ENCODE results near the gene TAF1A. TPM values are rescaled to one million over a fixed set of nuclear protein-coding genes. Genes with fewer than 3 reads are reported as not detected.

The TAF1A gene
- total RNA-seq, 1 experiment from 2014 or later, result 38.2 TPM

GRCh38 chr1:222601257-222601656 is 11.5 kb upstream of the TAF1A start:
- H3K36me3 Mint-ChIP-seq (ENCODE audit: insufficient read depth, unreplicated experiment), result no peaks in the 10 kb centered on the region
- CTCF ChIA-PET, result no interaction called here

GRCh38 chr1:222600281-222600680 is 10.5 kb upstream of the TAF1A start:
- DNase-seq (ENCODE audit: unreplicated experiment), result peak; percentile 13
- peaks cover 9% of the 10 kb centered on the region for H3K9me3 Mint-ChIP-seq (ENCODE audit: unreplicated experiment)
- H3K36me3 Mint-ChIP-seq (ENCODE audit: insufficient read depth, unreplicated experiment), result no peaks in the 10 kb centered on the region
- H3K4me3 Mint-ChIP-seq (ENCODE audit: unreplicated experiment), result no peak overlapping the region
- intact Hi-C loops (cut with micrococcal nuclease), result no loop called here
- ChIA-PET CTCF (interaction anchor here (0.6 to 1.5 kb wide), 4 partner anchors 13 to 145 kb away, joined by 3 to 5 read pairs (median 3); no protein-coding TSS in a partner anchor), POLR2A (interaction anchor here (1.0 to 3.1 kb wide), 3 partner anchors 11 to 44 kb away, joined by 3 to 33 read pairs (median 3); partner anchors contain the start of gene TAF1A)
- no peak for TF ChIP-seq CTCF (IDR thresholded peaks at IDR 0.05; ENCODE audit: unreplicated experiment)
- peaks cover 18% of the 10 kb centered on the region for H3K4me1 Mint-ChIP-seq (ENCODE audit: insufficient read depth, unreplicated experiment)
- peak overlapping the region; percentile 77 for H3K27ac Mint-ChIP-seq (ENCODE audit: low read depth, unreplicated experiment)
- H3K27me3 Mint-ChIP-seq (ENCODE audit: insufficient read depth, unreplicated experiment), result no peaks in the 10 kb centered on the region
- BruUV-seq (replicated peaks), result no TSS peak

More at GRCh38 chr1:222601257-222601656, 11.5 kb upstream of the TAF1A start:
- Mint-ChIP-seq H3K4me3 (ENCODE audit: unreplicated experiment) (no peak overlapping the region), H3K27ac (ENCODE audit: low read depth, unreplicated experiment) (no peak overlapping the region), H3K27me3 (ENCODE audit: insufficient read depth, unreplicated experiment) (no peaks in the 10 kb centered on the region), H3K4me1 (ENCODE audit: insufficient read depth, unreplicated experiment) (peaks cover 18% of the 10 kb centered on the region), H3K9me3 (ENCODE audit: unreplicated experiment) (no peaks in the 10 kb centered on the region)
- POLR2A ChIA-PET, result no interaction called here
- DNase-seq (ENCODE audit: unreplicated experiment), result no peak
- BruUV-seq (replicated peaks), result no TSS peak
- no peak for TF ChIP-seq CTCF (IDR thresholded peaks at IDR 0.05; ENCODE audit: unreplicated experiment)
- intact Hi-C loops (cut with micrococcal nuclease), result no loop called here

GRCh38 chr1:222596696-222597095 is 7.0 kb upstream of the TAF1A start:
- TF ChIP-seq CTCF (IDR thresholded peaks at IDR 0.05; ENCODE audit: unreplicated experiment), result no peak
- BruUV-seq (replicated peaks), result no TSS peak
- intact Hi-C loops (cut with micrococcal nuclease), result no loop called here
- DNase-seq (ENCODE audit: unreplicated experiment), result no peak
- CTCF ChIA-PET, result interaction anchor here (0.9 kb wide), 1 partner anchor 20 kb away, joined by 3 read pairs; no protein-coding TSS in a partner anchor
- H3K4me1 Mint-ChIP-seq (ENCODE audit: insufficient read depth, unreplicated experiment), result peaks cover 23% of the 10 kb centered on the region
- H3K27ac Mint-ChIP-seq (ENCODE audit: low read depth, unreplicated experiment), result no peak overlapping the region
- POLR2A ChIA-PET, result interaction anchor here (0.7 kb wide), 1 partner anchor 189 kb away, joined by 3 read pairs; no protein-coding TSS in a partner anchor
- H3K4me3 Mint-ChIP-seq (ENCODE audit: unreplicated experiment), result no peak overlapping the region
- no peaks in the 10 kb centered on the region for H3K36me3 Mint-ChIP-seq (ENCODE audit: insufficient read depth, unreplicated experiment)
- peaks cover 9% of the 10 kb centered on the region for H3K9me3 Mint-ChIP-seq (ENCODE audit: unreplicated experiment)
- no peaks in the 10 kb centered on the region for H3K27me3 Mint-ChIP-seq (ENCODE audit: insufficient read depth, unreplicated experiment)

- Mint-ChIP-seq H3K27ac (ENCODE audit: low read depth, unreplicated experiment) (no peak overlapping the region), H3K9me3 (ENCODE audit: unreplicated experiment) (peaks cover 9% of the 10 kb centered on the region), H3K4me3 (ENCODE audit: unreplicated experiment) (no peak overlapping the region), H3K4me1 (ENCODE audit: insufficient read depth, unreplicated experiment) (peaks cover 17% of the 10 kb centered on the region), H3K27me3 (ENCODE audit: insufficient read depth, unreplicated experiment) (no peaks in the 10 kb centered on the region), H3K36me3 (ENCODE audit: insufficient read depth, unreplicated experiment) (no peaks in the 10 kb centered on the region)
- intact Hi-C loops (cut with micrococcal nuclease), result no loop called here
- no TSS peak for BruUV-seq (replicated peaks)
- CTCF ChIA-PET, result interaction anchor here (1.0 to 2.1 kb wide), 3 partner anchors 13 to 129 kb away, joined by 3 to 9 read pairs (median 8); no protein-coding TSS in a partner anchor
- no peak for TF ChIP-seq CTCF (IDR thresholded peaks at IDR 0.05; ENCODE audit: unreplicated experiment)
- POLR2A ChIA-PET, result interaction anchor here (0.6 to 1.1 kb wide), 4 partner anchors 22 to 953 kb away, joined by 3 to 4 read pairs (median 4); no protein-coding TSS in a partner anchor
- DNase-seq (ENCODE audit: unreplicated experiment), result no peak
Measured at GRCh38 chr1:222594789-222595188, 5.1 kb upstream of the TAF1A start.

Measured in MCF 10A (cell line).